IMR-90 (cell line): ENCODE measurements around the gene KANK3. TPM values are rescaled to one million over a fixed set of nuclear protein-coding genes. Genes with fewer than 3 reads are reported as not detected.

ENCODE experiments used
- ATAC-seq: fragments of 200-7000 bp; cut with Tn5 transposase; 2 replicates; pipeline ENCODE4 v1.9.1; 2020; ENCODE audit warnings: low read depth, mild to moderate bottlenecking, moderate library complexity
- BruUV-seq: library from RNA; stranded (reverse); fragments of 400-500 nt; replicated peaks from 2 replicates; lab custom pipeline; 2021; lab: Mats Ljungman, UMichigan
- CTCF ChIA-PET: fragments of 300-600 bp; formaldehyde crosslinking; extraction: SDS; loops from one replicate; lab custom pipeline; 2021; ENCODE audit warnings: antibody characterized with exemption; lab: Yijun Ruan, JAX
- POLR2A ChIA-PET: fragments of 300-600 bp; sonication (Branson Sonifier 250); formaldehyde crosslinking; loops from one replicate; lab custom pipeline; 2022; ENCODE audit warnings: antibody characterized with exemption; ENCODE audit not compliant: unreplicated experiment; lab: Charles Lee
- DNase-seq: peaks from one replicate; pipeline ENCODE4 v3.0.0; 2013
- H2AFZ ChIP-seq: replicated peaks from 2 replicates; pipeline ENCODE3; 2013; ENCODE audit warnings: low read length, mild to moderate bottlenecking; ENCODE audit not compliant: poor library complexity
- H2AK5ac ChIP-seq: 2 replicates; pipeline ENCODE4 v1.6.1; 2013; ENCODE audit warnings: low read depth, low read length, inconsistent platforms
- H2AK9ac ChIP-seq: replicated peaks from 2 replicates; pipeline ENCODE3; 2013; ENCODE audit warnings: mild to moderate bottlenecking, low read depth, low read length, moderate library complexity; ENCODE audit not compliant: poor library complexity
- H2BK120ac ChIP-seq: 2 replicates; pipeline ENCODE4 v1.6.1; 2013; ENCODE audit warnings: low read depth, low read length, inconsistent platforms
- H2BK15ac ChIP-seq: 3 replicates; pipeline ENCODE4 v1.6.1; 2013; ENCODE audit warnings: low read depth, low read length, inconsistent platforms
- H2BK20ac ChIP-seq: 2 replicates; pipeline ENCODE4 v1.6.1; 2013; ENCODE audit warnings: low read depth, mild to moderate bottlenecking, inconsistent platforms, low read length, moderate library complexity
- H2BK5ac ChIP-seq: 2 replicates; pipeline ENCODE4 v1.6.1; 2013; ENCODE audit warnings: mild to moderate bottlenecking, low read depth, low read length, inconsistent platforms; ENCODE audit not compliant: poor library complexity, severe bottlenecking
- H3K14ac ChIP-seq: replicated peaks from 2 replicates; pipeline ENCODE4 v1.6.1; 2013; ENCODE audit warnings: low read depth, low read length, inconsistent platforms
- H3K18ac ChIP-seq: 2 replicates; pipeline ENCODE4 v1.6.1; 2013; ENCODE audit warnings: low read depth, low read length, control low read depth
- H3K23ac ChIP-seq: 2 replicates; pipeline ENCODE4 v1.6.1; 2013; ENCODE audit warnings: low read depth, low read length, inconsistent platforms
- H3K27ac ChIP-seq: 2 replicates; pipeline ENCODE4 v1.5.1; 2013; ENCODE audit warnings: mild to moderate bottlenecking, control low read depth, low read length; ENCODE audit not compliant: insufficient read depth
- H3K27me3 ChIP-seq: 2 replicates; pipeline ENCODE4 v1.6.1; 2013; ENCODE audit warnings: low read length; ENCODE audit not compliant: control insufficient read depth, insufficient read depth
- H3K36me3 ChIP-seq: 2 replicates; pipeline ENCODE4 v1.6.1; 2013; ENCODE audit warnings: low read length, mixed read lengths; ENCODE audit not compliant: control insufficient read depth, insufficient read depth
- H3K4ac ChIP-seq: 2 replicates; pipeline ENCODE4 v1.6.1; 2013; ENCODE audit warnings: low read depth, low read length, inconsistent platforms
- H3K4me1 ChIP-seq: 2 replicates; pipeline ENCODE4 v1.6.1; 2013; ENCODE audit warnings: low read length, mixed read lengths; ENCODE audit not compliant: control insufficient read depth, insufficient read depth
- H3K4me2 ChIP-seq: 2 replicates; pipeline ENCODE4 v1.6.1; 2013; ENCODE audit warnings: low read depth, mild to moderate bottlenecking, control low read depth, low read length, moderate library complexity
- H3K4me3 ChIP-seq: 2 replicates; pipeline ENCODE4 v1.5.1; 2013; ENCODE audit warnings: low read depth, mild to moderate bottlenecking, control low read depth, low read length, moderate library complexity; ENCODE audit not compliant: insufficient read depth
- H3K56ac ChIP-seq: 2 replicates; pipeline ENCODE4 v1.6.1; 2013; ENCODE audit warnings: low read length, inconsistent platforms; ENCODE audit not compliant: insufficient read depth; ENCODE audit errors: extremely low read depth
- H3K79me1 ChIP-seq, 2 experiments: 2 replicates each; pipeline ENCODE4 v1.6.1; 2013; ENCODE audit warnings: low read length in 2 of 2, inconsistent platforms in 1 of 2, low read depth in 1 of 2
- H3K9ac ChIP-seq: 2 replicates; pipeline ENCODE4 v1.6.1; 2013; ENCODE audit warnings: low read depth, low read length, control low read depth
- H3K9me1 ChIP-seq: 2 replicates; pipeline ENCODE4 v1.6.1; 2013; ENCODE audit warnings: low read length, inconsistent platforms; ENCODE audit not compliant: insufficient read depth
- H3K9me3 ChIP-seq: 2 replicates; pipeline ENCODE4 v1.6.1; 2013; ENCODE audit warnings: low read length; ENCODE audit not compliant: control insufficient read depth, insufficient read depth
- H4K20me1 ChIP-seq: 2 replicates; pipeline ENCODE4 v1.6.1; 2013; ENCODE audit warnings: low read length, inconsistent platforms; ENCODE audit not compliant: insufficient read depth
- H4K5ac ChIP-seq: 2 replicates; pipeline ENCODE4 v1.6.1; 2013; ENCODE audit warnings: mild to moderate bottlenecking, low read depth, low read length, control low read depth
- H4K8ac ChIP-seq, 2 experiments: 2 replicates each; pipeline ENCODE4 v1.6.1; 2013; ENCODE audit warnings: low read depth in 2 of 2, low read length in 2 of 2, control low read depth in 1 of 2, inconsistent platforms in 1 of 2
- H4K91ac ChIP-seq: 2 replicates; pipeline ENCODE4 v1.6.1; 2013; ENCODE audit warnings: low read depth, low read length, inconsistent platforms; ENCODE audit not compliant: insufficient read depth
- BHLHE40 ChIP-seq: fragments of 150-350 bp; IDR thresholded peaks from 2 replicates; pipeline ENCODE4 v1.6.1; 2016; ENCODE audit warnings: mild to moderate bottlenecking, low read depth, low read length
- CEBPB ChIP-seq: IDR thresholded peaks from 2 replicates; pipeline ENCODE4 v1.6.1; 2012; ENCODE audit warnings: low read depth, low read length, improper control_type of control experiment
- CHD1 ChIP-seq: IDR thresholded peaks from 2 replicates; pipeline ENCODE4 v1.6.1; 2012; ENCODE audit warnings: low read depth, low read length, improper control_type of control experiment
- CTCF ChIP-seq: conservative IDR thresholded peaks from 2 replicates; pipeline ENCODE4 v1.5.1; 2012; ENCODE audit warnings: mild to moderate bottlenecking, low read depth, low read length, improper control_type of control experiment
- ELK1 ChIP-seq: fragments of 150-350 bp; IDR thresholded peaks from 2 replicates; pipeline ENCODE4 v1.6.1; 2016; ENCODE audit warnings: low read depth, mild to moderate bottlenecking, low read length, moderate library complexity, borderline replicate concordance
- MAZ ChIP-seq: IDR thresholded peaks from 2 replicates; pipeline ENCODE4 v1.6.1; 2012; ENCODE audit warnings: low read depth, mild to moderate bottlenecking, low read length, improper control_type of control experiment, moderate library complexity, borderline replicate concordance
- MXI1 ChIP-seq: IDR thresholded peaks from 2 replicates; pipeline ENCODE4 v1.6.1; 2012; ENCODE audit warnings: low read depth, mild to moderate bottlenecking, low read length, moderate library complexity, borderline replicate concordance
- NFE2L2 ChIP-seq: fragments of 150-350 bp; IDR thresholded peaks from 2 replicates; pipeline ENCODE4 v1.6.1; 2016; ENCODE audit warnings: low read depth, mild to moderate bottlenecking, low read length
- POLR2A ChIP-seq: IDR thresholded peaks from 2 replicates; pipeline ENCODE4 v1.6.1; 2012; ENCODE audit warnings: mild to moderate bottlenecking, low read depth, low read length
- RAD21 ChIP-seq: IDR thresholded peaks from 2 replicates; pipeline ENCODE4 v1.6.1; 2012; ENCODE audit warnings: low read length, improper control_type of control experiment
- RCOR1 ChIP-seq: IDR thresholded peaks from 2 replicates; pipeline ENCODE4 v1.6.1; 2012; ENCODE audit warnings: mild to moderate bottlenecking, low read length, improper control_type of control experiment; ENCODE audit not compliant: insufficient replicate concordance
- SMC3 ChIP-seq: fragments of 150-350 bp; IDR thresholded peaks from 2 replicates; pipeline ENCODE4 v1.6.1; 2016; ENCODE audit warnings: low read depth, mild to moderate bottlenecking, antibody characterized with exemption, low read length, moderate library complexity
- USF2 ChIP-seq: fragments of 150-350 bp; IDR thresholded peaks from 2 replicates; pipeline ENCODE4 v1.6.1; 2017; ENCODE audit warnings: mild to moderate bottlenecking, antibody characterized with exemption, low read length, low read depth
- WGBS, 2 experiments: methylation state at CpG; one replicate each; pipeline versions ENCODE4 v1.1.5 to v1.1.7; 2013; ENCODE audit warnings: missing lambda C conversion rate in 2 of 2; ENCODE audit not compliant: insufficient read length in 1 of 2; ENCODE audit errors: extremely low coverage in 2 of 2; 5-methylcytosine and 5-hydroxymethylcytosine counted together
- dilution Hi-C: fragments of 300-500 bp; cut with HindIII; formaldehyde crosslinking; loops from one replicate; pipeline ENCODE4 v1.14.3; 2018; ENCODE audit warnings: low sequenced_read_pairs; ENCODE audit not compliant: unreplicated experiment
- in situ Hi-C: fragments of 300-500 bp; cut with MboI; formaldehyde crosslinking; loops from 3 replicates; pipeline ENCODE4 v1.14.3; 2019; ENCODE audit warnings: low sequenced_read_pairs, inconsistent platforms, mixed read lengths
- intact Hi-C: fragments of 100-400 bp; cut with micrococcal nuclease; formaldehyde crosslinking; loops from 2 replicates; pipeline ENCODE4 v1.10.0; 2022
- polyA plus RNA-seq, 3 experiments: library from polyadenylated mRNA; depleted of rRNA; stranded (reverse); fragments of >200 nt; gene quantifications; 2 replicates each; pipeline ENCODE4 v1.2.3, GENCODE V29; 2012; ENCODE audit warnings: low replicate concordance in 1 of 3
- total RNA-seq: library from RNA; depleted of rRNA; stranded (reverse); fragments of >200 nt; gene quantifications from 2 replicates; pipeline ENCODE4 v1.2.3, GENCODE V29; 2012

Gene KANK3
- total and polyA plus RNA-seq, 2 of the 4 experiments (the other 2 are of a cell fraction), result 0.07 TPM; not detected in 1

DNA sequence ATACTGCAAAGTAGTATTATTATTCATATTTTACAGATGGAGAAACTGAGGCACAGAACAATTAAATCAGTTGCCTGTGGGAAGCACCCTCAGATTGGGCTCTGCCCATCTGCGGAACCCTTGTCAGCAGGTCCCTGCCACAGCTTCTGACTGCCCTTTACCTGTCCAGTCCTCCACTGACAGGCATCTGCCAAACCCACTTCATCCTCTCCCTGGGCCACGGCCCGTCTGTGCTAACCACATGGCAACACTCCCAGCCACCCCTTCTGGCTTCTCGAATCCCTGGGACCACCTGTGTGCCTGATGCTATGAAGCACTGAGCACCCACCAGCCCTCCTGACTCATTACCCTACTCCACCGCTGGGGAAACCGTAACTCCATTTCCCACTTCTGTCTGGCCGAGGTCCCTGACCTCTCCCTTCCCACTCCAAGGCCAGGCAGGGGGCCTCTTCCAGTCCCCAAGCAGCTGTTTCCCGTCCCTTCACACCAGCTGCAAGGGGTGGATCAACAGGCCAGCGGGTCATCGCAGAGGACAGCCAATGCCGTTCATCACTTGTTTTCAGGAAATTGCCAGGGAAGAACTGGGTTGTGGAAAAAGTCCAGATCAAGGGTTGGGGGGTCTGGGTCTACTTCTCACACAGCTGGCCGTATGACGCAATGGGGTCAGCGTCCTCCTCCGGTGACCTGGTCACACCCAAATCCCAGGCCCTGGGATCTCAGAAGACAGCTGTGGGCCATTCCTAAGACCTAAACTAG is 2.5 kb downstream of the KANK3 start (continued):
- no peak for TF ChIP-seq RCOR1

GRCh38 chr19:8338835-8339234 is 4.2 kb downstream of the KANK3 start:
- ChIA-PET CTCF (no interaction called here), POLR2A (no interaction called here)
- Histone ChIP-seq H3K27ac (no peak overlapping the region), H2AFZ (no peak overlapping the region), H3K4me2 (no peak overlapping the region), H3K4ac (no peak overlapping the region), H3K79me1 (no peaks in the 10 kb centered on the region), H3K4me3 (no peak overlapping the region), H2BK5ac (no peak overlapping the region), H4K5ac (no peak overlapping the region), H4K20me1 (no peaks in the 10 kb centered on the region), H3K9ac (no peak overlapping the region), H3K4me1 (peaks cover 4% of the 10 kb centered on the region; the same call in 1 of the 2 replicates), H4K8ac (no peak overlapping the region), H2AK9ac (no peak overlapping the region), H4K91ac (no peak overlapping the region), H3K14ac (no peak overlapping the region), H2BK15ac (no peak overlapping the region), H3K18ac (no peak overlapping the region), H3K9me1 (no peaks in the 10 kb centered on the region), H3K56ac (no peak overlapping the region), H3K23ac (no peak overlapping the region), H2BK20ac (no peak overlapping the region), H3K36me3 (no peaks in the 10 kb centered on the region), H2AK5ac (no peak overlapping the region), H3K9me3 (no peaks in the 10 kb centered on the region), H3K27me3 (peaks cover 41% of the 10 kb centered on the region), H2BK120ac (no peak overlapping the region)
- no TSS peak for BruUV-seq
- ATAC-seq (no peak), DNase-seq (no peak)
- TF ChIP-seq MXI1 (no peak), MAZ (no peak), CTCF (no peak), NFE2L2 (no peak), RAD21 (no peak), USF2 (no peak), ELK1 (no peak), BHLHE40 (no peak), SMC3 (no peak), CEBPB (no peak), CHD1 (no peak), POLR2A (no peak)
- intact Hi-C loops (no loop called here), dilution Hi-C loops (no loop called here), in situ Hi-C loops (no loop called here)
- WGBS, 2 experiments, result 60% methylated on average over 2 of the region's 6 CpGs; no CpG with 5 or more reads in 1 of the 2 experiments
